Medulla oblongata (tissue), 1 donor: ENCODE results near the gene RAN.
"Not testable (repeated sequence)": the region's sequence is repeated elsewhere in the genome, so short reads cannot be mapped to it uniquely, and the experiment has no call there.

Experiments used
- DNase-seq: peaks from one replicate; pipeline ENCODE4 v3.0.0-alpha.2; 2015; ENCODE audit errors: extremely low spot score

The RAN gene

DNA sequence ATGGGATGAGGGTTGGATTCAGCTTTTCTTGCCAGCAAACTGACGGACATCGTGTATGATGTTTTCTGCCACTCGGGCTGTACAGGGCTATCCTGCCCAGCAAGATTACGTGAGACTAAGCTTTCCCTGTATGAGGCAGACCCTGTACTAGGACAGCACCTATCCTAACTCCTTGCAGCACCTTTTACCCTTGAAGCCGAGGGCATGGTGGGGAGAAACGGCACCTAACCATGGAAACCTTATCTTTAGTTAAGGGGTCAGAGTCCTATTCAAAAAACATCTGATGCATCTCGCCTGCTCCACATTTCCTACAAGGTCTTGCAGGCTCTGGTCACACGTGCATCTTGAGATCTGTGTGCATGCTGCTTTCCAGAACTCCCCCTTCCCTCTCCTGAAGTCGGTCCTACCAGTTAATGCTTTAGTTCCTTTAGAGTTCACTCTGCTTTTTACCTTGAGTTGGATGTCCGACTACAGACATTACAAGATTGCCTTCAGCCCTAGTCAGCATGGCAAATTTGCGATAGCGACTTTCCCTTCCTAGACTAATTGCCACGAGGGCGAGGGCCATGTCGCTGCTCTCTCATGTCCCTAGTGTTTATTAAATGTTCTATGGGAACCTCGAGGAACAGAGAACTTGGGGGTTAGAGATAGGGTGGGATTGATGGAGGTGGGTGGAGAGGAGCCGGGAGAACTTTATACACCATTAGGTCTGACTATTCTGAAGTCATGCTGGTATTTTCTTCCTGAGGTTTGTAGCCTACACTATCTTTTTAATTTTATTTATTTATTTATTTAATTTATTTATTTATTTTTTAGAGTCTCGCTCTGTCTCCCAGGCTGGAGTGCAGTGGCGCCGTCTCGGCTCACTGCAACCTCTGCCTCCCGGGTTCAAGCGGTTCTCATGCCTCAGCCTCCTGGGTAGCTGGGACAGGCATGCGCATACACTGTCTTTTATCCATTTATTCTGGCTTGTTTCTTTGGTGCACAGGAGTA, 6.6 kb downstream of the RAN start:
- no peak for DNase-seq

DNA sequence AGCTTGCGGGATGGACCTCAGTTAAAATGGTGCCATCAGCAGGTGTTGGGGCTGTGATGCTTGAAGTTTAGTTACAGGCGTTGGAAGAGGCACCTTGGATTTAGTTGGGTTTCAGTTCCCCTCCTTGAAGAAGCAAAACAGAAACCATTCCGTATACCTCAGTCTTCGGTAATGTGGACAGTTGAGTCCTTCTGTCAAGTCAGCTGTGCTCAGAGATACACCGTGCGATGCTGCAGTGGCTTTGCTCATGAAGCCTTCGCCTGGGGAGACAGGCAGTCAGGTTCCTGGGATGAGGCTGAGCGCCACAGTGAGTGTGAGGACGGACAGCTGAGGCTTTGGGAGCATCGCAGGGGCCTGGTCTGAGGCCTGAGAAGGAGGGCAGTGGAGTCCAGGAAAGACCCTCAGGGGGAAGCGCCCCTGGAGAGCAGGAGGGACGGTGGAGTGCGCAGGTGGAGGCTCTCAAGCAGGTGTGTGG, 7.4 kb downstream of the RAN start:
- no peak for DNase-seq

DNA sequence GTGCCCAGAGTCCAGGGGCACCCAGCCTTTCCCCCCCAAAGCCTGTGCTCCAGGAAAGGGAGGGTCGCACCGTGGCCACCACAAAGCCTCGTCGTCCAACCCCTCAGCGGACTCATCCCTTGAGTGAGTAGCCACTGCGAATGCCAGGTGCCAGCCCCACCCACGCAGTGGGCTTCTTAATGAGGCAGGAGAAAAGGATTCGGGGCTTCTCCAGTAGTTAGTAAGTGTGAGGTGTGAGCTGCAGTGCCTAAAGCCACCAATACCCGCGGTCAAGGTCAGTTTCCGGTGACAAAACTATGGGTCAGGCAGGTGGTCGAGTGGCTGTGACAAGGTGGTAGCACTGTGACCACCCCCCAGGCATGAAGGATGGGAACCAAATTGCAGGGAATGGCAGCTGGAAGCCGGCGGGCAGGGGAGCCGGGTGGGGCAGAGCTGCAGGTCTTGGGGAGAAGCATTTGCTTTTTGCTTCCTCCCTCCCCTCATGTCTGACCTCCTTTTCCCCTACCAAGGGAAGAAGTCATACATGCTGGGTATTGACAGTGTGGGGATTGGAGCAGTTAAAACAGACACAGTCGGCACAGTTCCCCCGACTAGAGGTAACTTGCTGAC, 8.0 kb downstream of the RAN start:
- DNase-seq, result no peak

DNA sequence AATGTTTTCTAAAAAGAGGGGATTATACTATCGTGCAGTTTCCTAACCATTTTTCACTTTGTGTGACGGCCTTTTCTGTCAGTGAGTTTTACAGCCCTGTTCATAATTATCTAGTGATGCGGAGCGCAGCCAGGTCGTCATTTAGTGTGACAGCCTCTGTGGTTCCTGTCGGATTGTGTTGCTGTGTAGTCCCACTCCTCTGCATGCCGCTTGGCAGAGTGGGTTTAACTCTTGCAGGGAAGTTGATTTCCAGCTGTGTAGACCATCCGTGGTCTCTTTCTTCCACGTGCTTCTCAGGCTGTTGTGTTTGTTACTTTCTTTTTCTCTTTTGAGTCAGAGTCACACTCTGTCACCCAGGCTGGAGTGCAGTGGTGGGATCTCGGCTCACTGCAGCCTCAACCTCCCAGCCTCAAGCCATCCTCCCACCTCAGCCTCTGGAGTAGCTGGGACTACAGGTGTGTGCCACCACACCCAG, 8.6 kb downstream of the RAN start:
- DNase-seq, result no peak

DNA sequence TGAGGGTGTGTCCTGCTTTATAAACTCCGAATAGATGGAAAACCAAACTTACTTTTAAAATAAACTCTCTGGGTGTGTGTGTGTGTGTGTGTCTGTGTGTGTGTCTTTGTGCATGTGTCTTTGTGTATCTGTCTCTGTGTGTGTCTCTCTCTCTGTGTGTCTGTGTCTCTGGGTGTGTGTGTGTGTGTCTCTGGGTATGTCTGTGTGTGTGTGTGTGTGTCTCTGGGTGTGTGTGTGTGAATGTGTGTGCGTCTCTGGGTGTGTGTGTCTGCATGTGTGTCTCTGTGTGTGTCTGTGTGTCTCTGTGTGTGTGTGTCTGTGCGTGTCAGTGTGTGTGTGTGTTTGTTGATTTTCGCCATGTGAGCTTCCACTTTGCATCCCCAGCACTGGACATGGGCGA, 9.2 kb downstream of the RAN start:
- DNase-seq, result no peak

DNA sequence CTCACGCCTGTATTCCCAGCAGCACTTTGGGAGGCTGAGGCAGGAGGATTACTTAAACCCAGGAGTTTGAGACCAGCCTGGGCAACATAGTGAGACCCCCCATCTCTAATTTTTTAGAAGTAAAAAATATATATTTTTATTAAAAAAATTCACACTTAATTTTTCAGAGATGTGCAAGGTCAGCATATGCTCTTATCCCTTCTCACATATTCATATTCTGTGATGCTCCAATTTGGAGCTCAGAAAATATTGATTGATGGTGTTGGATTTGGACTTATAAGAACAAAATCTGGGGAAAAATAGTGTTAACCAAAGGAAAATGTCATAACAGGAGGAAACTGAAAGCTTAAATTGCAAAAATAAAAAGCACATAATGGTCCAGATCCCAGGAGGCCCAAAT, 9.7 kb downstream of the RAN start:
- no peak for DNase-seq

DNA sequence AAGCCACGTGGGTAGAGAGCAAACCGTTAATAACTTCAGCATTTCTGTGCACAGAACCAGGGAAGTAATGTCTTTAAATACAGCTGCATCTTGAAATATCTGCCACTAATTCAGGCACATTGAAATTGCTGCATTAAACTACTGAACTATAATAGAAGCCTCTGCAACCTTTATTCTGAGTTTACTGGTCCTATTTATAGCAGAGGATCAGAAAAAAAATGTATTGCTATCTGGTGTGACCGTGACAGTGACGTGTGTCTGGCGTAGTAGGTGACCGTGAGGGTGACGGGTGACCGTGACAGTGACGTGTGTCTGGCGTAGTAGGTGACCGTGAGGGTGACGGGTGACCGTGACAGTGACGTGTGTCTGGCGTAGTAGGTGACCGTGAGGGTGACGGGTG, 15.3 kb downstream of the RAN start:
- DNase-seq, result not testable (repeated sequence)

DNA sequence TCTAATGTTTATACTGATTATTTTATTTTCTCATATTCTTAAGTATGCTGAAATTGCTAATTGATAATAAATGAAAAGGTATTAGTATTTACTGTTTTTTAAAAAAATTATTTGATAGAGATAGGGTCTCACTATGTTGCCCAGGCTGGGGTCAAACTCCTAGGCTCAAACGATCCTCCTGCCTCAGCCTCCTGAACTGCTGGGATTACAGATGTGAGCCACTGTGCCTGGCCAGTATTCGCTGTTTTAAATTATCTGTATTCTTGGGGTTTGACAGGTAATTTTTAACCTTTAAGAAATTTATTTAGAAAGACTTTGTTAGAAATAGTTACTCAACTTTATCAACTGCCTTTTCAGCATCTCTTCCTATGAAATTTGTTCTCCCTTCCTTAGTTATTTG, 32.2 kb downstream of the RAN start:
- no peak for DNase-seq

DNA sequence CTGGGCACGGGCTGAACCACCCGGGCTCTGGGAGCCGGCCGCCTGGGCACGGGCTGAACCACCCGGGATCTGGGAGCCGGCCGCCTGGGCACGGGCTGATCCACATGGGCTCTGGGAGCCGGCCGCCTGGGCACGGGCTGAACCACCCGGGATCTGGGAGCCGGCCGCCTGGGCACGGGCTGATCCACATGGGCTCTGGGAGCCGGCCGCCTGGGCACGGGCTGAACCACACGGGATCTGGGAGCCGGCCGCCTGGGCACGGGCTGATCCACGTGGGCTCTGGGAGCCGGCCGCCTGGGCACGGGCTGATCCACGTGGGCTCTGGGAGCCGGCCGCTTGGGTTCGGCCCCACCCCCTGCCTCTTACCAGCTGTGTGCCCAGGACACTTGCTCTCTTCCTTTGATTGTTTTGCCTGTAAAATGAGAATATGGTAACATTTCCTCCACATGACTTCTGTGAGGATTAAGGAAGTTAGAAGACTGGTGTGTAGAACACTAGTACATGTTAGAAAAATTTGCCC, 33.1 kb downstream of the RAN start:
- not testable (repeated sequence) for DNase-seq

DNA sequence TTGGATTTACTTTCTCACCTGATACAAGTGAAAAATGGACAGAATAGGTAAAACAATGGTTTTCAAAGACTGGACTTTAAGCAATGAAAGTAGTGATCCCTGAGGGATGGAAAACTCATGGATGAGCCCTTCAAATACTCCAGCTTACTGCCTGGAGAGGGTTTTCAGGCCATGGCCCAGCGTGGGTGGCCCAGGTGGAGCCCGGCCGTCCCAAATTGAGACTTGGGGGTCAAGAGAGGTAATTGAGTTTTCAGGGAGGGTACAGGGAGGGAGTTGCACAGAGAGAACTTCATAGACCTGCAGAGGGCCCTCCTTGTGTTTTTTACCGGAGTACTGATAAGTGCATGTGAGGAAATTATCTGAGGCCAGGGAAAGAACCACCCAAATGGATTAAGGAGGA, 37.2 kb downstream of the RAN start:
- no peak for DNase-seq

DNA sequence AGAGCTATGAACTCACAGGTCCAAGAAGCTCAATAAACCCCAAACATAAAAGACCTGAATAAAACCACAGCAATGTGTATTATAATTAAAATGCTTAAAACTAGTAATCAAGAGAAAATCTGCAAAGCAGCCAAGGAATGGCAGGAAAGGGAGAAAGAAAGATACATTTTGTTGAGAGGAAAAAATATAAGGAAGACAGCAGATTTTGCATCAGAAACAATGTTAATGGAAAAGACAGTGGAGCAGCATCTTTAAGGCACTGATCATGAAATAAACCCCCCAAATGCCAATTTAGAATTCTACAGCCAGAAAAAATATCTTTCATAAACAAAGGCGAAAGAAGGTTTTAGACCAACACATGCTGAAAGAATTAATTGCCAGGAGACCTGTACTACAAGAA, 39.3 kb downstream of the RAN start:
- no peak for DNase-seq

DNA sequence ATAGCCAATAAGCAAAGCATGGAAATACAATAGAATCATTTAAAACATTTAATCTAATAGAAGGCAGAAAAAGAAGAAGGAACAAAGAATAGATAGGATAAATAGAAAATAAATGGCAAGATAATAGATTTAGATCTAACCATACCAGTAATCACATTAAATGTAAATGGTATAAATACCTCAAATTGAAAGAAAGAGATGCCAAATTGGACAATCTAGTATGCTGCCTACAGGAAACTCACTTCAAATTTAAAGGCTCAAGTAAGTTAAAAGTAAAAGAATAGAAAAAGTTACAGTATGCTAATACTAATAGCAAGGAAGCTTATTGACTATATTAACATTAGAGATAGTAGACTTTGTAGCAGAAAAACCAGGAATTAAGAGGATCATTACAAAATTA, 40.1 kb downstream of the RAN start:
- DNase-seq, result no peak

DNA sequence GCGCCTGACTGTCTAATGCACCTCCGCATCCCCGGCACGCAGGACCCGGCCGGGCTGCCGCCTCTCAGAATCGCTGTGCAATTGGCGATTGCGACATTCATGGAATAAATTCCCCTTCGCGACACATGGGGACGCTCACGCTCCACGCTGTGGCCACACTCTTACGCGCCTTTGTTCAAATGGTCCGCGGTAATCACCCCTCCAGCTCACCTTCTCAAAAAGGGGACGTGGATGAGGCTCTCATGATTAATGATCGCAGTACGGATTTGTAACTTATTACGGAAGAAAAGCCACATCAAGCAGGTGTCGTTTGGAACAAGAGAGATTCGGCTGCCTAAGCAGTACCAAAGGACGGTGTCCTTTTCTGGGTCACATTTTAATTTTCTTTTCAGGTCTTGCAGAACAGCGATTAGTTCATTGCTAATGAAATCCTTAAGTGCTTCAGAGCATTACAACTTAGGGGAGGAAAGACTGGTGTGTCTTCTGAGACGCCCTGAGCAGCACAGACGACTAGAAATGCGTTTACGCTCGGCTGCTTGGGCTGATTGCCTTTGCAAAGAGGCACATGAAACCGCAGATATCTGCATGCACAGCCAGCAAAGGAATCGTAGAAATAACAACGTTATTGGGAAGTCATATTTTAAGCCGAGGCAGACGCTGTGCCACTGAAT, 44.5 kb downstream of the RAN start:
- DNase-seq, result peak; percentile 80

DNA sequence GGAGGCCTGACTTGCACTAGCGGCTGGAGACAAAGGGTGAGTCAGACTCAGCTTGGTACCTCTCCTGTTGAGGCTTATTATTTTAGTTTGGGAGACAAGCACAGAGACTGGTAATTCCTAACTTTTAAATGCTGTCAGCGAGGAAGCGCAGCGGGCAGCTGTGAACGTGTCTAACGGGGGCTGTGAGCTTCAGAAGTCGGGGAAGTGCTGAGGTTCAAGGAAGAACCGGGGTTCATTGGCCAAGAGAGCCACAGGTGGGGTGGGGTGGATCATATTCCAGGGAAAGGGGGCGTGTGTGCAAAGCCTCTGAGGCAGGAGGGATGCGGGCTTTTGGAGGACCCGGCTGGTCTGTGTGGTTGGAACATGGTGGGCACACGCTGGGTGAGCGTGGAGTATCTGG, 45.7 kb downstream of the RAN start:
- DNase-seq, result no peak

DNA sequence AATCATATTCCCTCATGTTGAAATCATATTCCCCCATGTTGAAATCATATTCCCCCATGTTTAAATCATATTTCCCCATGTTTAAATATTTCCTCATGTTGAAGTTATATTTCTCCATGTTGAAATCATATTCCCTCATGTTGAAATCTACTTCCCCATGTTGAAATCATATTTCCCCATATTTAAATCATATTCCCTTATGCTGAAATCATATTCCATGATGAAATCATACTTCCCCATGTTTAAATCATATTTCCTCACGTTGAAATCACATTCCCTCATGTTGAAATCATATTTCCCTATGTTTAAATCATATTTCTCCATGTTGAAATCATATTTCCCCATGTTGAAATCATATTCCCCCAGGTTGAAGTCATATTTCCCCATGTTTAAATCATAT, 47.2 kb downstream of the RAN start:
- no peak for DNase-seq

DNA sequence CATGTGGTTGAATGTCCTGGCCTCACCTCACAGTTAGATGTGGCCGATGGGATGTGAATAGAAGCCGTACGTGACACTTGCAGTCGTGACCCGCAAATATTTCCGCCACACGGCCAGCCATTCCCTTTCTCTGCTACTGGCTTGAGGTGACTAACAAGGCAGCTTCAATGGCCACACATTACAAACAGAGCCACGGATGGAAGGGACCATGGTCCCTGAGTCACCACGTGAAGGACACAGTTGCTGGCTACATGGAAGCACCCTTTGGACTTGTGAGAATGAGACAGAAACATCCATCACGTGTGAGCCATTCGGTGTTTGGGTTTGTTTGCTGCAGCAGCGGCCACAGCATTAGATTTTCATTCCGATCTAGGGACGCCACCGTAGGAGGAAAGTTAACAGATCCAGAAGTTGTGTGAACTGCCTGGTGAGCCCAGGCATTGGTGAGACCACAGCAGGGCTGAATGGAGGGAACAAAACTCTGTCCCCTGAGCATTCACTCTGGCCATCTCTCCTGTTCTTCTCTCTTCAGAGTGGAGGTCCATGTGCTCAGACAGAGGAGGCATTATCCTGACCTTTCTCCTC, 48.3 kb downstream of the RAN start:
- DNase-seq, result no peak

DNA sequence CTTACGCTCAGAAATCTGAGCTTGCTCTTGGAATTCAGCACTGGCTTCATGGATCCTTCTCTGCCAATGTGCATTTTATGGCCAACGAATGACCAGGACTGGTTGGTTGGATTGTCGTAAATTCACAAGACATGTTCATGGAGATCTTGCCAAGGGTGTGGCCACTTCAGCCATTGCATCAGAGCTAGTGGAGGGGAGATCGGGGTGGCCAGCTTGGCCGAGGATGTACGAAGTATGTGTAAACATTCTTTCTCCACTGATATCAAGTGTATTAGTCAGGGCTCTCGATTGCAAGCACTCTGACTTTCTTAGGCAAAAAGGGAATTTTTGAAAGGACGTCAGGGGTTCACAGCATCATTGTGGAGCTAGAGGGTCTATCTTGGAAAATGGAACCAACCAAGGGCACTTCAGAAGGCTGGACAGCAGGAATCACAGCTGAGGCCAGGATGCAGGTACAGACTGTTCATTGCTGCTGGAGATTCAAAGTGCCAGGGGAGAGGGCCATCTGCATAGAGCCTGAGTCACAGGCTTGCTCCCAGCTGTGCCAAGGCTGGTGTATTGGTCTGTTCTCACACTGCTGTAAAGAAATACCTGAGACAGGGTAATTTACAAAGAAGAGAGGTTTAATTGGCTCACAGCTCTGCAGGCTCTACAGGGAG, 49.0 kb downstream of the RAN start:
- DNase-seq, result no peak

DNA sequence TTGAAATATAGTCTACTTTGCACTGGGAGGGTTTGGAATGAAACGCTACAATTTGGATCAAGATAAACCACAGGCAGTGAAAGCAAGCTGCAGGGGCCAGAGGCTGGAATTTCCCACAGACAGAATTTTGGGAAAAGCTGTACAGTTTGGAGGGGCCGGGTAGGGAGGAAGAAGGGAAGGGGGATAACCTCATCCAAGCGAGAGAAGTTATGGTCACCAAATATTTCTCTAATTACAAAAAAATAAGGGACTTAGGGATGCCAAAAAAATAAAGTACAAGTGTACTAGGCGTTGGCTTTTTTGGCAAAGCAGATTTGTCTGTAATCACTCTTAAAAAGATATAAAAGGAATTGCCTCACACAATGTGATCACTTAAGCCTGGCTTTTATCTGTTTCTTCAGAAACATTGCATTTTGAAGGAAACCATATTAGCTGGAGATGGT, 50.7 kb downstream of the RAN start:
- DNase-seq, result no peak

DNA sequence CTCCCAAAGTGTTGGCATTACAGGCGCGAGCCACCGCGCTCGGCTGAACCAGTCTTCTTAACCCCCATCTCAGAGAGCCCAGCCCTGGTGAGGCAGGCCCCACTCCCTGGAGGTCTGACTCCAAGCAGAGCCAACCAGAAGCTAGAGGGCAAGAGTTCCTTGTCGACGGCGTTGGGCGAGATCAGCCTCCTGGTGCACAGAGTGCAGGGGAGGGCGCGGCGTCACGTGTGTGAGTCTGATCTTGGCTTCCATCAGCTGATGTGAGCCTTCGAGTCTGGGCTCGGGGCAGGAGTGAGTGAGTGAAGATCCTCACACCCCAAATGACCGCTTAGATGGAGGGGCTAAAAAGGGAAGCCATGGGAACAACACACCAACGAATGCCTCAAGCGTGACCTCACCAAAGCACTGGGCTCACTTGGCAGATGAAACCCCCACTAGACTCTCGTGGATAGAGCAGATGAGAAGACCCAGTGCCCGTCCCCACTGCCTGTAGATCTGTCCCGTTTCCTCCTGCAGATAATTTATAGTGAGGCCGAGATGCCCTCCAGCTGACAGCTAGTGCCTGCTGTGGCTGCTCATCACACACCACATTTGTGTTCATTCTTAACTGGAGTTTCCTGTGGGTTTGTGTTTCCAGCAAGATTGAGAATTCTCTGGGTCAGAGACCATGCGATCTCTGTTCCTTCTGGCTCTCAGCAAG, 53.2 kb downstream of the RAN start:
- DNase-seq, result no peak

DNA sequence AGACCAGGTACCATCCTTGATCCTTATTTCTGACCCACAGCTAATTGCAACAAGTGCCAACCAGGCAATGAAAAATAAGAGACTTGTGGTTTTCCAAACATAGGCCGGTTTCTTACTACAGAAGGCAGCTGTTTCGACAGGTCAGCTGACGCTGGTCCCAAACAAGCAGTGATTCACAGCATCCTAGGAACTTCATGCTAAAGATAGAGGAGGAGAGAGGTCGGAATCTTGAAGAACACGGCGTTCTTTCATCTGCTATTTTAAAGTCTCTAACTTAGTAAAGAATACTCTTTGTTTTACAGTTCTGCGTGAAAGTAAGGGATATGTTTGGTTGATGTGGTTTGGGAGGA, 53.8 kb downstream of the RAN start:
- peak; percentile 65 for DNase-seq
